ENCODE measurements around the gene ADM2. TPM values are rescaled to one million over a fixed set of nuclear protein-coding genes. Genes with fewer than 3 reads are reported as not detected.

Gene ADM2
- total and polyA plus RNA-seq, 2 of the 13 experiments (the other 11 are each of a cell fraction or from before 2014, with no cell fraction given): 1.2 to 3.0 TPM

GRCh38 chr22:50525858-50526107, 44.4 kb downstream of the ADM2 start (continued):
- TF ChIP-seq HINFP (CRISPR knock-in tag; IDR thresholded peaks at IDR 0.05; ENCODE audit: low read depth) (no peak), AGO2 (optimal IDR thresholded peaks at IDR 0.05; ENCODE audit: low read depth, low read length) (no peak), SRY (CRISPR knock-in tag; IDR thresholded peaks at IDR 0.05) (no peak), AKNA (CRISPR knock-in tag; IDR thresholded peaks at IDR 0.05; ENCODE audit: borderline replicate concordance) (no peak), SALL1 (CRISPR knock-in tag; IDR thresholded peaks at IDR 0.05) (0 out of 2 replicates have a peak, but pooled peaks have one; percentile 4), FOXK1 (CRISPR knock-in tag; IDR thresholded peaks at IDR 0.05; ENCODE audit: borderline replicate concordance, low read depth) (no peak), ZNF619 (CRISPR knock-in tag; IDR thresholded peaks at IDR 0.05) (no peak), ZNF17 (CRISPR knock-in tag; IDR thresholded peaks at IDR 0.05) (no peak), NFKB2 (CRISPR knock-in tag; IDR thresholded peaks at IDR 0.05; ENCODE audit: borderline replicate concordance) (no peak), ZBTB10 (CRISPR knock-in tag; IDR thresholded peaks at IDR 0.05; ENCODE audit: borderline replicate concordance) (0 out of 2 replicates have a peak, but pooled peaks have one; percentile 1), ZBTB20 (CRISPR knock-in tag; IDR thresholded peaks at IDR 0.05; ENCODE audit: borderline replicate concordance, low read depth) (no peak), NCOA5 (CRISPR knock-in tag; IDR thresholded peaks at IDR 0.05) (no peak), MAX (IDR thresholded peaks at IDR 0.05) (peak; percentile 74; the same call in 1 of the 2 replicates), PTBP1 (IDR thresholded peaks at IDR 0.05; ENCODE audit: low read depth, low read length, poor library complexity, severe bottlenecking) (no peak), E2F5 (CRISPR knock-in tag; conservative IDR thresholded peaks at IDR 0.05) (no peak), ZBTB33 (CRISPR knock-in tag; IDR thresholded peaks at IDR 0.05) (no peak), ZNF709 (CRISPR knock-in tag; IDR thresholded peaks at IDR 0.05) (no peak), CREM (IDR thresholded peaks at IDR 0.05) (no peak), CREM (CRISPR knock-in tag; IDR thresholded peaks at IDR 0.05) (no peak)

Measured in HepG2 (cell line).